Pulmonary artery endothelial cell (primary cell): Measurements from ENCODE around the gene DHX8. TPM values are rescaled to one million over a fixed set of nuclear protein-coding genes. Genes with fewer than 3 reads are reported as not detected.
"Not testable (repeated sequence)": the region's sequence is repeated elsewhere in the genome, so short reads cannot be mapped to it uniquely, and the experiment has no call there.

ENCODE experiments used
- DNase-seq: peaks from one replicate; pipeline ENCODE4 v3.0.0-alpha.2; 2011; ENCODE audit warnings: low read depth, low spot score
- total RNA-seq: library from RNA; depleted of rRNA; stranded (reverse); fragments of >200 nt; gene quantifications from 2 replicates; pipeline ENCODE4 v1.2.3, GENCODE V29; 2014

DHX8 gene
- total RNA-seq: 54.8 and 57.5 TPM in 2 replicates

GRCh38 chr17:43483674-43484551, at the start of gene DHX8:
TSS of gene DHX8 (plus strand) at chr17:43483975. CDS start at chr17:43484038, 63 bp downstream.
- peak; percentile 94 for DNase-seq

DNA sequence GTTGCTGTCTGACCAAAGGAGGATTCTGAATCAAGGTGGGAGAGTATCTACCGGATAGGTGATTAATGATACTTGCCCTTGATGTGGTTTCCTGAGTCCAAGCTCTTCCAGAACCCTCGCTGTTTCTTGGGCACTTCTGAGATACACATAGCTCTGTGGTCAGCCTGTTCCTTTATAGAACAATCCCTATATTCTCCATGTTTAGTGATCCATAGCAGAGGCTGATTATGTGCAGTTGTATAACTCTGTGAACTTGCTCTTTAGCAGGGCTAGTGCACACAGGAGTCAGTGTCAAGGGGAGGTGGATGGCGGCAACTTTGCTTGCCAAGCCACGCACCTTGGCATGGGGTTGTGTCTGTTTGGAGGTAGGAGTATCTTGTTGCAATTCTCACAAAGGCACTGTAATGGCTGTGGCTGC, 48.9 kb upstream of the DHX8 start:
- DNase-seq: no peak

GRCh38 chr17:43437756-43438155, 46.0 kb upstream of the DHX8 start:
- DNase-seq: no peak

GRCh38 chr17:43438626-43439025, 45.1 kb upstream of the DHX8 start:
- no peak for DNase-seq

GRCh38 chr17:43439041-43439440, 44.7 kb upstream of the DHX8 start:
- no peak for DNase-seq

DNA sequence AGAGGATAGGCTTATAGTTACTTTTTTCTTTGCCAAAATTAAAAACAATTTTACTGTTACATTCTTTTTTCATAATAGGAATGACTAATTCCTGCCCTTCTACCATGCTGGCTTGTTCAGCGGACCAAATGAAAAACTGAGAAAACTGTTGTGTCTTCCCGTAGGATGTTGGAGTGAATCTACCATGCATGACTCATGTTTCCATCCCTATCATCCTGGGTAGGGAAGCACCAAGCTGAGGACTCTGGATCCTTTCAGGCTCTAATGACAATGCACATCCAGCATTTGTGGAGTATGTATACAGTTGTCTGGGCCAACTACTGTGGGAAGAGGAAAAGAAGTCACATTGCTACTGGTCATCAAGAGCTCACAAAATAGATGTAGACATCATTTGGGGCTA, 41.1 kb upstream of the DHX8 start:
- DNase-seq: no peak

- DNase-seq: no peak
These were observed 40.4 kb upstream of the DHX8 start for GRCh38 chr17:43443381-43443780.

DNA sequence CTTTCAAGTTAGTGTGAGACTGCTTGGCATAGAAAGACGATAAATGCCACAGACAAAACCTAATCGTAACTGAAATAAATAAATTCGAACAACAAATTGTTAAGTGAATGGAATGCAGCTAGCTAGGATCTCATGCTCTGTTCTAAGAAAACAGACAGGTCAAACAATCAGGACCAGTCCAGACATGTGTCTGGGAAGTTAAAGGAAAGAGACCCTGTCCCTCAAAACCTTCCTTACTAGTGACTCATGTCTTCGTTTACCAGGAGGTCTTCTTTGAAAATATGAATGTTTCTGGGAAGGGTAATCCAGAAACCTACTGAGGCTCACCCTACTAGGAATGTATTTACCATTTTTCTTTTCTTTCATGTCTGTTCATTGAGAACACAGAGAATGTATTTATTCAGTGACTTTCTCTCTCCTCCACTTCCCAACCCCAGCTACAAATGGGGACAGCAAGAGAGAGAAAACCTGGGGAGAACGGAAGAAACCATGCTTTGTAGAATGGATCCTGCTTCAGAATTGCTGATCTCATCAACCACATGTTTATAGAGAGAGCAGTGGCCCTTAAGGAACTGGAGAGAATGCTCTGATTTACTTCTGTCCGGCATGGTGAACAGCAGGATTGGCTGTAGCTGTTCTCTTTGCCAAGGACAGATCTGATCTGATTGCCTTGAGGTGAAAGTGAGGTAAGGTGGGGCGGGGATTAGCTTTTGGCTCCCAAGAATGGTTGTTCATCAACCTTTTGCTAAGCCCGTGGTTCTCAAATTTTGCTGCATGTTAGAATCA, 39.4 kb upstream of the DHX8 start:
- no peak for DNase-seq

GRCh38 chr17:43445009-43445589, 38.7 kb upstream of the DHX8 start:
- DNase-seq: no peak

DNA sequence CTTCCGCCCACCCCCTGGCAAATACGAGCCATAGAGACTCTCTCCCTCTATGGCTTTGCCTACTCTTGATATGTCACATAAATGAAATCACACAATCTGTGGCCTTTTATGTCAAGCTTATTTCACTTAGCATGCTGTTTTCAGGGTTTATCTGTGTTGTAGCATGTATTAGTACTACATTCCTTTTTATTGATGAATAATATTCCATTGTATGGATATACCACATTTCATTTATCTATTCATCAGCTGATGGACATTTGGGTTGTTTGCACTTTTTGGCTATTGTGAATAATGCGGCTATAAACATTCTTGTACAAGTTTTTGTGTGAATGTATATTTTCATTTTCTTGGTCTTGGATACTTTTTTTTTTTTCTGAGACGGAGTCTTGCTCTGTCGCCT, 37.0 kb upstream of the DHX8 start:
- DNase-seq: no peak

DNA sequence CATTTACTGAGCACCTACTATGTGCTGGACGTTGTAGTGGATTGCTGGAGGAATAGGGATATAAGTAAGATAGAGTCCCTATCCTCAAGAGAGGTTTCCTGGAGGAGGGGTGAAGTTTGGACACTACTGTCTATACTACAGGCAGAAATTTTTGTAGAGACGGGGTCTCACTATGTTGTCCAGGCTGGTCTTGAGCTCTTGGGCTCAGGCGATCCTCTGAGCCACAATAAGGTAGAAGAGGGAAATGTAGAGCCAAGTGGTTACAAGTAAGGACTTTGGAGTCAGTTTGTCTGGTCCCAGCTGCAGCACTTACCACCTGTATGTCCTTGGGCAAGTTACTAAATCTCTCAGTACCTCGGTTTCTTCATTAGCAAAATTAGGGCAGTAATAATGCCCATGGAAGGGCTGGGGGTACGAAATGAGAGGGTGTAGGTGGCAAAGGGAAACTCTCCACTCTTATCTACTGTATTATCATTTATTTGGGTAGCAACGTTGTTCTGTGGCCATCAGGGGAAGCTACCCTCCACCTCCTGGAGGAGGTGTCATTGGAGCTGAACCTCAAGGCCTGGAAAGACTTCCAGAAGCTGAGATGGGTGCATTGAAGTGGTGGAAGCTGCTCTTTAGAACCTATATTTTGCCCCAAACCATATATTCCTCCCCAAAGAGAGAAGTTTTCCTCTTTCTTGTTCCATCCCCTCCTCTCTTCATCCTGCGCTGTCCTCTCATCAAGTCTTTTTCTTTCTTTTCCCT, 34.9 kb upstream of the DHX8 start:
- DNase-seq: no peak

GRCh38 chr17:43449470-43450248, 34.1 kb upstream of the DHX8 start:
- DNase-seq: no peak

DNA sequence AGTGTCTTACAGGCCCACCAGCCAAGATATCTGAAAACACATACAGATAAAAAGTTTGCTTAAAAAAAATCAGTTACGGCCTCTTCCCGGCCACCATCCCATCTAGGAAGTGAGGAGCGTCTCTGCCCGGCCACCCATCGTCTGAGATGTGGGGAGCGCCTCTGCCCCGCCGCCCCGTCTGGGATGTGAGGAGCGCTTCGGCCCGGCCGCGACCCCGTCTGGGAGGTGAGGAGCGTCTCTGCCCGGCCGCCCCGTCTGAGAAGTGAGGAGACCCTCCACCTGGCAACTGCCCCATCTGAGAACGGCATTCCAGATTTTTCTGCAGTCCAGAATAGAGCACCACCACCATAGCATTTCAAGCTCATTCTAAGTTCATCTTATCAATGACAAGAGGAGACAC, 33.0 kb upstream of the DHX8 start:
- not testable (repeated sequence) for DNase-seq

DNA sequence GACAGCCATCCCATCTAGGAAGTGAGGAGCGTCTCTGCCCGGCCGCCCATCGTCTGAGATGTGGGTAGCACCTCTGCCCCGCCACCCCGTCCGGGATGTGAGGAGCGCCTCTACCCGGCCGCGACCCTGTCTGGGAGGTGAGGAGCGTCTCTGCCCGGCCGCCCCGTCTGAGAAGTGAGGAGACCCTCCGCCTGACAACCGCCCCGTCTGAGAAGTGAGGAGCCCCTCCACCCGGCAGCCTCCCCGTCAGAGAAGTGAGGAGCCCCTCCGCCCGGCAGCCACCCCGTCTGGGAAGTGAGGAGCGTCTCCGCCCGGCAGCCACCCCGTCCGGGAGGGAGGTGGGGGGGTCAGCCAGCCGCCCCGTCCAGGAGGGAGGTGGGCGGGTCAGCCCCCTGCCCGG, 32.0 kb upstream of the DHX8 start:
- DNase-seq: not testable (repeated sequence)

DNA sequence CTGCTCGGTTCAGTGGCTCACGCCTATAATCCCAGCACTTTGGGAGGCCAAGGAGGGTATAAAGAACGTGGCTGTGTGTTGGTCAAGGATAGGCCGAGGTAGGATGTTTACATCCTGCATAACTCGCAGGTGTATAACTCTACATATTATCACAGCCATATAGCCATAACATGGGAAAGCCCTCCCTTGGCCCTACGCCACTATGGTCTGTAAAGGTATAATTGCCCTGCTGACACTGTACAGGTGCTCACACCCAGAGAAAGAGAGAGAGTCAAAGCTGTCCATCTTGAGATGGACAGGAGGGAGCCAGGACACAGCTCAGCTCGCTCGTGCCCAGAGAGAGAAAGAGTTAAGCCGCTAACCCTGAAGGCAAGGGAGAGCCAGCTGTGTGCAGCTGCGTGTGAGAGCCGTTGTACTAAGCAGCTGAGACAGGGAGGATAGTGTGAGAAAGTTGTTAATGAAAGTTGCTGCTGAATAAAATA, 30.4 kb upstream of the DHX8 start:
- DNase-seq: no peak

DNA sequence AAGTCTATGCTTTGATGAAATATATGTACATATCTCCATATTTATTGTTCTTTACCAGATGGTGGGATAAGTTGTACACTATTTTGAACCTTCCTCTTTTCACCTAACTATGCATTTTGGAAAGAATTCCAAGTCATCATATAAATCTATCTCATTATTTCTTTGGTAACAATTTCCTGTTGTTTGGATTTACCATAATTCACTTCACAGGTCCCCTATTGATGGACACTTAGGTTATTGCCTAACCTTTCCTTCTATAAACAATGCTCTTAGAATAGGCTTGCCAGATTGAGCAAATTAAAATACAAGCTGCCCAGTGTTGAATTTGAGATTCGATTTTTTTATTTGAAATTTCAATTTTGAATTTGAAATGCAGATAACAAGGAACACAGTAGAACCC, 28.9 kb upstream of the DHX8 start:
- no peak for DNase-seq

DNA sequence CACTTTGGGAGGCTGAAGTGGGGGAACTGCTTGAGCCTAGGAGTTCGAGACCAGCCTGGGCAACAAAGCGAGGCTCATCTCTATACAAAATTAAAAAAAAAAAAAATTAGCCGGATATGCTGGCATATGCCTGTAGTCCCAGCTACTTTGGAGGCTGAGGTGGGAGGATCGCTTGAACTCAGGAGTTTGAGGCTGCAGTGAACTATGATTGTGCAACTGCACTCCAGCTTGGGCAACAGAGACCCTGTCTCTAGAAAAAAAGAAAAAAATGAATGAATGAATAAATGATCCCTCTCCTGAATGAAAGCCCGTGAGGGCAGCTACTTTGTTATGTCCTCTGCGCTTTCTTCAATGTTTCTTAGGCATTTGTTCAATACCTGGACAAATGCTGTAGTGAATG, 27.7 kb upstream of the DHX8 start:
- no peak for DNase-seq

- DNase-seq: no peak
These were observed 27.0 kb upstream of the DHX8 start for GRCh38 chr17:43456661-43457361.

DNA sequence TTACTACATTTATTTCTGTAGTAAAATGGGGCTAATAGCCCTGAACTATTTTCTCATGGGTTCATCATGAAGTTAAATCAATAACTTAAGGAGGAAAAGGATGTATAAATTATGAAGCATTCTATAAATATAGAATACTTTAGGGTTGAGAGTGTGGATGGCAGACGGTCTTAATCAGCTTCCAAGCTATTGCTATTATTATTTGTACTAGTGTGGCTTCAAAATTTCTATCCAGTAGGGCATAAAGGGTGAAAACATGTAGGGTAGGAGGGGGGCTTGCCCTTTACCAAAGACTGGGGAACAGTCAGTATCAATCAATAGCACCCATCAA, 26.4 kb upstream of the DHX8 start:
- DNase-seq: no peak

GRCh38 chr17:43459878-43460277, 23.9 kb upstream of the DHX8 start:
- not testable (repeated sequence) for DNase-seq
